Caco-2 (cell line): ENCODE measurements around the gene MLH3. TPM values are rescaled to one million over a fixed set of nuclear protein-coding genes. Genes with fewer than 3 reads are reported as not detected.
A peak's percentile ranks its signal among the peaks of the same experiment; 100 is the strongest.

Experiments
- Bru-seq: library from RNA; stranded (reverse); fragments of 400-500 nt; gene quantifications from one replicate; lab custom pipeline; 2021; lab: Mats Ljungman, UMichigan
- BruChase-seq, 2 experiments: library from RNA; stranded (reverse); fragments of 400-500 nt; gene quantifications; one replicate each; lab custom pipeline; 2021; lab: Mats Ljungman, UMichigan
- BruUV-seq: library from RNA; stranded (reverse); fragments of 400-500 nt; replicated peaks from 2 replicates; lab custom pipeline; 2021; lab: Mats Ljungman, UMichigan
- CTCF ChIA-PET: fragments of 300-600 bp; sonication (Branson Sonifier 250); formaldehyde crosslinking; loops from one replicate; lab custom pipeline; 2022; ENCODE audit warnings: antibody characterized with exemption; lab: Charles Lee
- POLR2A ChIA-PET: fragments of 300-600 bp; sonication (Branson Sonifier 250); formaldehyde crosslinking; loops from one replicate; lab custom pipeline; 2022; ENCODE audit warnings: antibody characterized with exemption; lab: Charles Lee
- DNase-seq, 2 experiments: peaks; one replicate each; pipeline versions ENCODE4 v3.0.0 to v3.0.0-alpha.2; 2020 to 2022
- H3K27me3 ChIP-seq: replicated peaks from 2 replicates; pipeline ENCODE4 v1.6.0; 2011; ENCODE audit warnings: low read length; ENCODE audit not compliant: control insufficient read depth, insufficient read depth
- H3K36me3 ChIP-seq: 2 replicates; pipeline ENCODE4 v1.5.1; 2011; ENCODE audit warnings: low read length; ENCODE audit not compliant: control insufficient read depth, insufficient read depth
- H3K4me1 ChIP-seq: fragments of 250-450 bp; sonication (Bioruptor Pico); 2 replicates; pipeline ENCODE4 v1.5.1; 2020; ENCODE audit warnings: mild to moderate bottlenecking
- H3K4me3 ChIP-seq: 2 replicates; pipeline ENCODE4 v1.5.1; 2011; ENCODE audit warnings: low read depth, mild to moderate bottlenecking, control low read depth, low read length
- H3K9me3 ChIP-seq: fragments of 250-450 bp; sonication (Bioruptor Pico); 2 replicates; pipeline ENCODE4 v1.5.1; 2020; ENCODE audit warnings: mild to moderate bottlenecking, moderate library complexity
- H3K27ac Mint-ChIP-seq: one replicate; pipeline ENCODE4 v1.8.0; 2022; ENCODE audit warnings: mixed read lengths; ENCODE audit not compliant: unreplicated experiment
- H3K27me3 Mint-ChIP-seq: one replicate; pipeline ENCODE4 v1.8.0; 2022; ENCODE audit warnings: mixed read lengths; ENCODE audit not compliant: insufficient read depth, unreplicated experiment
- H3K36me3 Mint-ChIP-seq: one replicate; pipeline ENCODE4 v1.8.0; 2022; ENCODE audit warnings: mild to moderate bottlenecking, mixed read lengths; ENCODE audit not compliant: insufficient read depth, unreplicated experiment
- H3K4me1 Mint-ChIP-seq: one replicate; pipeline ENCODE4 v1.8.0; 2022; ENCODE audit warnings: low read depth, mixed read lengths; ENCODE audit not compliant: unreplicated experiment
- H3K4me3 Mint-ChIP-seq: one replicate; pipeline ENCODE4 v1.8.0; 2022; ENCODE audit warnings: mild to moderate bottlenecking, moderate library complexity, mixed read lengths; ENCODE audit not compliant: unreplicated experiment
- H3K9me3 Mint-ChIP-seq: one replicate; pipeline ENCODE4 v1.8.0; 2022; ENCODE audit warnings: mixed read lengths; ENCODE audit not compliant: unreplicated experiment
- CTCF ChIP-seq, 2 experiments: fragments of 200-600 bp in 1 of 2; IDR thresholded peaks; 1 replicate in 1 of 2; 2 replicates in 1 of 2; pipeline versions ENCODE4 v1.5.1 to v1.8.0; 2011 to 2022; ENCODE audit warnings: antibody characterized with exemption in 1 of 2, control low read depth in 1 of 2, inconsistent platforms in 1 of 2, low read depth in 1 of 2, low read length in 1 of 2, mild to moderate bottlenecking in 1 of 2, moderate library complexity in 1 of 2; ENCODE audit not compliant: insufficient read depth in 1 of 2, severe bottlenecking in 1 of 2, unreplicated experiment in 1 of 2
- intact Hi-C: fragments of 100-400 bp; cut with micrococcal nuclease; formaldehyde crosslinking; loops from one replicate; pipeline ENCODE4 v1.10.0; 2022; ENCODE audit not compliant: unreplicated experiment
- long read RNA-seq: library from polyadenylated mRNA; stranded (forward); transcript quantifications from one replicate; pipeline ENCODE4 v2.0.0, GENCODE V29; 2022
- total RNA-seq: library from RNA; stranded (reverse); gene quantifications from 2 replicates; pipeline ENCODE4 v1.2.3, GENCODE V29; 2022

The MLH3 gene
- total RNA-seq (23.2 and 24.5 TPM in 2 replicates), Bru-seq, nascent RNA (percentile 83 among the genes with signal in this experiment), BruChase-seq, experiment 1, labeled RNA remaining after a 2-hour chase (percentile 89 among the genes with signal in this experiment), BruChase-seq, experiment 2, labeled RNA remaining after a 6-hour chase (percentile 80 among the genes with signal in this experiment)
- long read RNA-seq, full-length matches to known transcripts = 3 of 13 reads
- long read RNA-seq, partial matches to known transcripts = 3 of 13 reads
- long read RNA-seq, other reads (novel, unspliced or antisense) = 7 of 13 reads

DNA sequence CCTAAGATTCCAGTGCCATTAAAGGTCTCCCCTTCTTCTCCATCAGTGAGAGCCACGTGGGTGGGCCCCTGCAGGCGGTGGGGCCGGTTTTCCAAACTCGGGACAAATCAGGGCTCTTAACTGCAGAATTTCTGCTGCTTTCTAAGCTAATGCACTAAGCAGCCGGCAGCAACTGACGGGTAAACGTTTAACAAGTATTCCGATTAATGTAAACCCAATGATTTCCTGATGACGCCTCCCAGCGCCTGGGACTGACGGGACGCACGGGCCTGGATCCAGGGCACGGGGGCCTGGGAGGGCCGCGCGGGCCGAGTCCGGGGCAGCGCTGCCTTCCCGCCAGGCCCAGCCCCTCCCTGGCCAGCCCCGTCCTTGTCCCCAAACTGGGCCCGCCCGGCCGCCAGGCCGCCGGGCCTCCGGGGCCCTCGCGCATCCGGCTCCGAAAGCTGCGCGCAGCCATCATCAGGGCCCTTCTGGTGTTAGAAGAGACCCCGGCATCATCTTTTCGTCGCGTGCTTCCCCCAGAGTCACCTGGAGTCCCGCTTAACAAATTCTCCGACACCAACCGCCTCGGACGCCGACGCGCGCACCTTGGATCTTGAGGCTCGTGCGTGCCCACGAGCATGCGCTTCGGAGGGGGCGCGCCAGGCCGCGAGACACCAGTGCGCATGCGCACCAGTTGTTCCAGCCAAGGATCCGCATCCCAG is at the start of gene MLH3:
Gene MLH3 (minus strand): TSS at position 616 of the 704 bp plus-strand sequence. CDS start 1,812 bp downstream, outside the sequence.
- DNase-seq = peak; percentile 88 to 90
- no peaks in the 10 kb centered on the region for H3K9me3 Mint-ChIP-seq
- POLR2A ChIA-PET = interaction anchor here (0.7 kb wide), 1 partner anchor 146 kb away, joined by 8 read pairs; no protein-coding TSS in a partner anchor
- peak within 1 kb of the TSS; percentile 86 for H3K27ac Mint-ChIP-seq
- Histone ChIP-seq H3K36me3 (no peaks in the 10 kb centered on the region), H3K9me3 (no peaks in the 10 kb centered on the region), H3K4me1 (peaks cover 10% of the 10 kb centered on the region), H3K27me3 (no peaks in the 10 kb centered on the region), H3K4me3 (peak within 1 kb of the TSS; percentile 62)
- H3K36me3 Mint-ChIP-seq = peaks cover 35% of the 10 kb centered on the region
- CTCF ChIA-PET = interaction anchor here (0.6 kb wide), 1 partner anchor 28 kb away, joined by 3 read pairs; no protein-coding TSS in a partner anchor
- no peak for TF ChIP-seq CTCF (IDR thresholded peaks at IDR 0.05; ENCODE audit: insufficient read depth in 1 of 2, low read depth in 1 of 2, low read length in 1 of 2, severe bottlenecking in 1 of 2, unreplicated experiment in 1 of 2)
- intact Hi-C loops = loop anchor here (1.0 to 2.0 kb wide), 2 partner anchors 18 to 49 kb away; partner anchors contain the start of genes EIF2B2 and ZC2HC1C
- peaks cover 5% of the 10 kb centered on the region for H3K4me1 Mint-ChIP-seq
- peak within 1 kb of the TSS; percentile 85 for H3K4me3 Mint-ChIP-seq
- no TSS peak for BruUV-seq
- H3K27me3 Mint-ChIP-seq = no peaks in the 10 kb centered on the region

GRCh38 chr14:75098682-75099081 is 47.4 kb upstream of the MLH3 start:
- ChIA-PET POLR2A (no interaction called here), CTCF (interaction anchor here (0.6 kb wide), 1 partner anchor 106 kb away, joined by 3 read pairs; no protein-coding TSS in a partner anchor)
- Mint-ChIP-seq H3K4me1 (no peaks in the 10 kb centered on the region), H3K4me3 (no peak overlapping the region), H3K27me3 (no peaks in the 10 kb centered on the region), H3K9me3 (no peaks in the 10 kb centered on the region), H3K36me3 (peaks cover 19% of the 10 kb centered on the region), H3K27ac (no peak overlapping the region)
- Histone ChIP-seq H3K4me1 (no peaks in the 10 kb centered on the region), H3K9me3 (no peaks in the 10 kb centered on the region), H3K27me3 (no peaks in the 10 kb centered on the region), H3K36me3 (peaks cover 1% of the 10 kb centered on the region), H3K4me3 (no peak overlapping the region)
- BruUV-seq = no TSS peak
- no peak for TF ChIP-seq CTCF (IDR thresholded peaks at IDR 0.05; ENCODE audit: insufficient read depth in 1 of 2, low read depth in 1 of 2, low read length in 1 of 2, severe bottlenecking in 1 of 2, unreplicated experiment in 1 of 2)
- intact Hi-C loops = no loop called here
- no peak for DNase-seq

DNA sequence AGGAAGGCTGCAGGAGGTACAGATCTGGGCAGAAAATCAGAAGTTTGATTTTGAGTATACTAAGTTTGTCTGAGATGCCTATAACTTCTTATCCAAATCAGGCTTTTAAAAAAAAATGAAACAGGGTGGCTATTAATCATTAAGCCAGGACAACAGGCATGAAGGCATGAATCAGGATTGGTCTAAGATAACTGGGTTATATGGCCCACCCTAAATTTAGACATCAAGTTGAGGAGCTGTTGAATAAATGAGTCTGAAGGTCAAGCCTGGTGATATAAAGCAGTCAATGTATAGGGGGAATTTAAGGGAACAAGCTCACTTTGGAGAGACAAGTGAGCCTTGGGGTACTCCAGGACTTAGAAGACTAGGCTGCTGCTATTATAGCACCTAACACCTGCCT is 46.9 kb upstream of the MLH3 start:
- Mint-ChIP-seq H3K27me3 (no peaks in the 10 kb centered on the region), H3K9me3 (no peaks in the 10 kb centered on the region), H3K4me3 (no peak overlapping the region), H3K36me3 (peaks cover 19% of the 10 kb centered on the region), H3K4me1 (no peaks in the 10 kb centered on the region), H3K27ac (no peak overlapping the region)
- Histone ChIP-seq H3K27me3 (no peaks in the 10 kb centered on the region), H3K36me3 (peaks cover 1% of the 10 kb centered on the region), H3K9me3 (no peaks in the 10 kb centered on the region), H3K4me3 (no peak overlapping the region), H3K4me1 (no peaks in the 10 kb centered on the region)
- CTCF ChIA-PET = interaction anchor here (0.6 kb wide), 1 partner anchor 106 kb away, joined by 3 read pairs; no protein-coding TSS in a partner anchor
- no peak for TF ChIP-seq CTCF (IDR thresholded peaks at IDR 0.05; ENCODE audit: insufficient read depth in 1 of 2, low read depth in 1 of 2, low read length in 1 of 2, severe bottlenecking in 1 of 2, unreplicated experiment in 1 of 2)
- DNase-seq = no peak
- POLR2A ChIA-PET = no interaction called here
- BruUV-seq = no TSS peak
- intact Hi-C loops = no loop called here
